ENCODE results near the gene MAP4K4. TPM values are rescaled to one million over a fixed set of nuclear protein-coding genes. Genes with fewer than 3 reads are reported as not detected.

Gene MAP4K4
- total and polyA plus RNA-seq, 2 of the 13 experiments (the other 11 are each of a cell fraction or from before 2014, with no cell fraction given) = 105 to 264 TPM

GRCh38 chr2:101763496-101764333 is 66.2 kb downstream of the MAP4K4 start (continued):
- peak; percentile 84; the same call in 1 of the 2 replicates for TF ChIP-seq ATF2 (CRISPR knock-in tag; IDR thresholded peaks at IDR 0.05)
- no peak for TF ChIP-seq KDM2A (CRISPR knock-in tag; IDR thresholded peaks at IDR 0.05; ENCODE audit: borderline replicate concordance, low read depth)
- TF ChIP-seq TMF1 (CRISPR knock-in tag; IDR thresholded peaks at IDR 0.05; ENCODE audit: low read depth) = no peak
- TF ChIP-seq ARNT (IDR thresholded peaks at IDR 0.05) = no peak
- TF ChIP-seq ZNF616 (CRISPR knock-in tag; IDR thresholded peaks at IDR 0.05; ENCODE audit: low read depth) = no peak
- TF ChIP-seq NR2F6 (IDR thresholded peaks at IDR 0.05) = peak; percentile 94
- peak; percentile 91 for TF ChIP-seq NR2F6 (CRISPR knock-in tag; IDR thresholded peaks at IDR 0.05)
- TF ChIP-seq TEAD2 (CRISPR knock-in tag; IDR thresholded peaks at IDR 0.05) = no peak
- TF ChIP-seq ZNF44 (CRISPR knock-in tag; IDR thresholded peaks at IDR 0.05) = no peak
- no peak for TF ChIP-seq PREB (CRISPR knock-in tag; IDR thresholded peaks at IDR 0.05)
- peak; percentile 60 for TF ChIP-seq MNT (IDR thresholded peaks at IDR 0.05)
- TF ChIP-seq DNMT3B (CRISPR knock-in tag; conservative IDR thresholded peaks at IDR 0.05) = peak; percentile 86
- TF ChIP-seq GPBP1L1 (CRISPR knock-in tag; IDR thresholded peaks at IDR 0.05) = no peak
- no peak for TF ChIP-seq ZNF230 (CRISPR knock-in tag; IDR thresholded peaks at IDR 0.05)
- TF ChIP-seq BHLHE40 (IDR thresholded peaks at IDR 0.05; ENCODE audit: low read length) = peak; percentile 84
- TF ChIP-seq HDAC2 (CRISPR knock-in tag; IDR thresholded peaks at IDR 0.05) = peak; percentile 97
- TF ChIP-seq ZNF264 (CRISPR knock-in tag; IDR thresholded peaks at IDR 0.05) = no peak
- TF ChIP-seq CEBPZ (IDR thresholded peaks at IDR 0.05; ENCODE audit: low read length) = no peak
- TF ChIP-seq THAP8 (CRISPR knock-in tag; IDR thresholded peaks at IDR 0.05; ENCODE audit: borderline replicate concordance) = no peak
- TF ChIP-seq TRIM24 (CRISPR knock-in tag; IDR thresholded peaks at IDR 0.05) = no peak
- no peak for TF ChIP-seq ZNF660 (CRISPR knock-in tag; IDR thresholded peaks at IDR 0.05; ENCODE audit: borderline replicate concordance, low read depth)
- TF ChIP-seq ETV6 (CRISPR knock-in tag; conservative IDR thresholded peaks at IDR 0.05) = no peak
